HFF-Myc (cell line): ENCODE results near the gene ADGRD2.

Experiments used
- DNase-seq: peaks from one replicate; pipeline ENCODE4 v3.0.0-alpha.2; 2011; ENCODE audit warnings: low read depth; ENCODE audit errors: extremely low read depth
- H3K4me3 ChIP-seq: replicated peaks from 2 replicates; pipeline ENCODE4 v1.5.1; 2011; ENCODE audit warnings: low read depth, mild to moderate bottlenecking, control low read depth, low read length
- CTCF ChIP-seq: IDR thresholded peaks from 2 replicates; pipeline ENCODE4 v1.5.1; 2012; ENCODE audit warnings: mild to moderate bottlenecking, low read depth, low read length, control low read depth; ENCODE audit errors: missing control alignments

ADGRD2 gene

GRCh38 chr9:124493218-124493617, 43.0 kb downstream of the ADGRD2 start:
- no peak for DNase-seq
- no peak overlapping the region for H3K4me3 ChIP-seq
- no peak for TF ChIP-seq CTCF

DNA sequence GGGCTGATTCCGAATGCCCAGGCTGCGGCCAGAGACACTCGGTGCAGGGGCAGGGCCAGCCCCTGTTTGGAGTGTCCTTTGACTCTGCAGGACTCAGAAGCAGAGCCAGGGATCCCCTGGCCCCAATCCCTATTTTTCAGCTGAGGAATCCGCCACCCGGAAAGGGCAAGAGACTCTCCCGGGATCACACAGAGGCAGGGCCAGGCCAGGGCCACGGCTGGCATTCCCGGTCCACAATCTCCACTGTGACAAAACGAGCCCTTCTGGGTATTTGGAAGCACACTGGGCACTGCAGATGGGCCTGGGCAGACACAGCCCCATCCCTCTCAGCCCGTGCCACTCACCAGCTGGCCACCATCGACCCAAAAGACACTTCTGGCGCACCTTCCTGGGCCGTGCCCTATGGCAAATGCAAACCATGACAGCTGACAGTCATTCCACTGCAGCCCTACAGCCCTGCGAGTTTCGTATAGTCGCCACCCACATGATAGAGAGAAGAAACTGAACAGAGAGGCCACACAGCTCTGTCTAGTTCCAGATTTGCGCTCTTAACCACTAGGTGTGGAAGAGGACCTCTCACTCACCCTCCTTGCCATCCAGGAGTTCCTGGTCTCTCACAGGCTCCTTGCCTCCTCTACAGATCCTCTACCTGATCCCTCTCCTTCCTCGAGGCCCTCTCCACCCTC, 43.7 kb downstream of the ADGRD2 start:
- no peak overlapping the region for H3K4me3 ChIP-seq
- TF ChIP-seq CTCF = no peak
- no peak for DNase-seq

- no peak for DNase-seq
- H3K4me3 ChIP-seq = no peak overlapping the region
- TF ChIP-seq CTCF = no peak
Observed at GRCh38 chr9:124495126-124496074, 45.1 kb downstream of the ADGRD2 start.

GRCh38 chr9:124496075-124496449, 45.8 kb downstream of the ADGRD2 start:
- H3K4me3 ChIP-seq = no peak overlapping the region
- DNase-seq = no peak
- TF ChIP-seq CTCF = no peak

GRCh38 chr9:124496463-124496862, 46.2 kb downstream of the ADGRD2 start:
- H3K4me3 ChIP-seq = no peak overlapping the region
- TF ChIP-seq CTCF = no peak
- no peak for DNase-seq

DNA sequence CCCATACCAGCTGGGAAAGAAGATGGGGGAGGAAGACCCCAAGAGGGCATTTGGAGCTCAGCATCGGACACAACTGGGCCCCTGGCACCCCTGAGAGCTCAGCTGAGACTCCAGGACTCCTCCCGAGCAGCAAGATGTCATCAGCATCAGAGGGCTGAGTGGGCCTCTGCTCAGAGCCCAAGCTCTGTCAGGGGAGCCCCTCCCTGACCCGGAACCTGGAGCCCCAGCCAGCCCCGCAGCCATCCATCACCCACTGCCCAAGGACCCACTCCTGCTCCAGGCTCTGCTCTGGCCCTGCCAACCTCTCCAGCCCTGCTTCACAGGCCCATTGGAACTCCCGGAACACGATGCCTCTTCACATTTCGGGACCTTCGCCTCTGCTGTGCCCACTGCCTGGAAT, 47.2 kb downstream of the ADGRD2 start:
- H3K4me3 ChIP-seq = no peak overlapping the region
- no peak for DNase-seq
- no peak for TF ChIP-seq CTCF
